CD4-positive, alpha-beta T cell treated with Interferon alpha-2 for 1 hour (primary cell): ENCODE measurements around the gene CLDN5.

Source experiments
- DNase-seq, 2 donors: peaks; one replicate each; pipeline ENCODE4 v3.0.0-alpha.2; 2020 to 2022

CLDN5 gene

DNA sequence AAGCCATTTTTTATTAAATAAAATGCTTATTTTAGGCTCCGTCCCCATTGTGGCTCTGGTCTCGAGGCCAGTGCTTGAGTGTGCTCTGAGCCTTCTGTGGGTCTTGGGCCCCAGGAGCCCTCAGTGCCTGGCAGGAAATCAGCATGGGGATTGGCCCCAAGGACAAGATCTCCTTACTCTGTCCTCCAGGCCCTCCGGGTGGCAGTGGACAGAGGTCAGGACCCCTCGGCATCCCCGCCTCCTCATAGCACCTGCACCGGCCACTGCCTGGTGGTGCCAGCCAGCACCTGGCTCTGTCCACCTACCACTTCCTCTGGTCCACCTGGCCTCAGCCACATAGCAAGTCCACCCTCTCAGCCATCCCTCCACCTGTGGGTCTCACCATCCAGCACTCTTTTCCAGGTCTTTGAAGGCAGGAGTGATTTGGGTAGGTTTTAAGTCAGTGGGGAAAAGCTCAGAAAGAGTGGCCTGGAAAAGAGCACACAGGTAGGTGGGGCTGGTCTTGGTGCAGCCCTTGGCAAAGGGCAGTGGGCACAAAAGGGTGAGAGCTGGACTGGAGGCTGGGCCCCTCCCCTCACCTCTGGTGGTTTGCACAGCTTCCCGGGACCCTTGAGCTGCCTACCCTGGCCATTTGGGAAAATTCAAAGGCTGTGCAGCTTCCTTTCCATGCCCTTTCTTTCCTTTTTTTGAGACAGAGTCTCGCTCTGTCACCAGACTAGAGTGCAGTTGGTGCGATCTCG is 3.5 kb downstream of the CLDN5 start:
- no peak for DNase-seq

DNA sequence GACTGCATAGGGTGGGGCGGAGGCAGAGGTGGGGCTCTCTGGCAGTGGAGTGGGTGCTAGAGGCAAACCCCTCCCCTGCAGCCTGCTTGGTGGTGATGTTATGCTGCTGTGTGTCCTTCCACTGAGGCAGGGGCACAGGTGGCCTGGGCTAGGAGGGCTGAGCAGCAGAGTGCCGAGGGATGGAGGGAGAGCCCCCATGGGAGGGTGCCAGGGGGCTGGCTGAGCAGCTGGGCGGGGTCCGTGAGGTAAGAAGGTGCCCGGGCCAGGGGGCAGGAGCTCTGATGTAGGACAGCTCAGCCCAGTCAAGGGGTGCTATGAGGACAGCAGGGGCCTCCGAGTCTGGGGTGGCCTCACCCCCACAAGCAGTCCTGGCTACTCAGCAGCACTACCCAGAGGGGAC is 4.2 kb downstream of the CLDN5 start:
- no peak for DNase-seq

DNA sequence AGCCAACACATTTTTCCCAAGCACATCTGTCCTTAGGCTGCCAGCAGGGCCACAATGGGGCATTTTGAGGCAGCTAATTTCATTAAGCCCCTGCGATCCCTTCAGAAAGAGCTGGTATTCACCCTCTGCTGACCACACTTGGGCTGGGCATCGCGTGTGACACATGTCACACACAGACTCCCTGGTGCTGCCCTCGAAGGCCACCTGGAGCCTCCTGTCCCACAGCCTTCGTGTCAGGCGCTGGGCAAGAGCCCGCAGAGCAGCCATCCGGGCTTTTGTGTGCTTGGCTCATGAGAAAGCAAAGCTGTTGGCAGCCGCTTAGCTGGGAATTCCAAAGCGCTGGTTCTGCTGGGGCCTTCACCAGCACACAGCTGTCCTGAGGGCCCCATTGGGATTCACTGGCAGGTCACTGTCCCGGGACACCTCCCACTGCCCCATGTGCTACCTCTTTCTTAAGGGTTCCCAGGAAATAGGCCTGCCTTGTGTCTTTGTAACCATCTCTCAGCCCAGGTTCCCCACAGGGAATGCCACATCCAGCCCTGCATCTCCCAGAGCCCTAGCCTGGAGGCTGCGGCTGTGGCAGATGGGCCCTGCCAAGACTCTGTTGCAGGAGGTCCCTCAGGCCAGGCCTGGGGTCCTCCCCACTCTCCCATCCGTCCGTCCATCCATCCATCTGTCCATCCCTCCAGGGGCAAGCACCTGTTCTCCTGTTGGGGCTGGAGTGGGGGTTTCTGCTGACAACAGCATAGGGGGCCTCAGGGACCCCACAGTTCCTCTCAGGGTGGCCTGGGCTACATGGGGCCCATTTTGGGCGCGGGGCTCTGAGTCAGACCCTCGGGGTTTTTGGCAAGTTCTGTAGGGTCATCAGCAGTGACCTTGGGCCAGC is 4.9 kb downstream of the CLDN5 start:
- no peak for DNase-seq

DNA sequence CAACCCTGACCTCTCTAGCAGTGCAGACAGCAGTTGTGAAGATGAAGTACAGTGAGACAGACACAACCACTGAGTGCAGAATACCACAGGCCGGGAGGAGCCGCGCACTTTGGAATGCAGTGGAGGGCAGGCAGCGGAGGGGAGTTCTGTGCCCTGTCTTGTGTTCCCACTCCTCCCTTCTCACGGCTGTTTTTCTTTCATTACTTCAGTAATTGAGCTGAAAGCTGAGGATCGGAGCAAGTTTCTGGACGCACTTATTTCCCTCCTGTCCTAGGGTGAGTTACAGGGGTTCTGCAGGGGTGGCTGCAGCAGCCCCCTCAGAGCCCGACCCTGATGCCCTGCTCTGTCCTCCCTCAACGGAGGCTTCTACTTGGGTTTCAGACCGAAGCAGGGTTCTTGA is 5.6 kb downstream of the CLDN5 start:
- no peak for DNase-seq

DNA sequence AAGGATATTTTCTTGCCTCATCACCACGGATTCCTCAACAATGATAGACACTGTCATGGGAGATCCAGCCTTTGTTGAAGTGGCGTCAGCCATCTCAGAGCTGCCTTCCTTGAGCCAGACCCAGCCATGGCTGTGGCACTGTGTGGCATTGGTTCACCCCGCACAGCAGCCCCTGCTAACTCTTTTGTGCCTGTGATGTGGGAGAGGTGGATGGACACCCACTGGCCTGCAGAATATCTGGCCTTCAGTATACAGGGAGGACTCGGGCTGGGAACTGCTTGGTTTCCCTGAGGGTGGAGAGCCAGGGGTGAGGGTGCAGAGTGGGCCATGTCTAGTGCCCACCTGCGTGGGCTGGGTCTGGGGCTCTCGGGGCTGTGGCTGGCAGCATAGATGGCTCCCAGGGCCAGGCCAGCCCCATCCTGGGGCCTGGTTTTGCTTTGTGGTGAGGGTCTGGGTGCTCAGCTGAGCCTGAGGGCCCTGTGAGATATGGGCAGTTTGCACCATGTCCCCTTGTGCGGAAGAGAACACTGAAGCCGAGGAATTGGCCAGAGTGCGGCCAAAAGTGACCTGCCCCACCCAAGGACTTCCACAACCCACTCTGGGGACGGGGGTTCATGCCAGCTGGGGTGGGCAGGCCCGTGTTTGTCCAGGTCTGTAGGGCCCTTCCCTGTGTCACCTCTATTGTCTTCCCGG is 6.1 kb downstream of the CLDN5 start:
- no peak for DNase-seq

DNA sequence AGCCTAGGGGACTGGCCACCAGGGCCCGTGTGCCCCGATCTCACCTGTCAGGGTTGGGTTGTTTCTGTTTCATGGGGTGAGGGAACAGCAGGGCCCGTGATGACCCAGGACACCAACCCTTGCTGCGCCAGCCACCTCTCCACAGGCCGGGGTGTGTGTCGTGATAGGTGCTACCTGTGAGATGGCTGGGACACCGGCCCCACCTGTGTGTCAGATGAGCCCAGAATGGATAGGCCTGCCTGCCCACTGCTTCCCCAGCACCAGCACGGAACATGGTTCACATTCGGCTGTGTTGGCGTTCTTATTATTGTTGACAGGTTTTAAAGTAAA is 7.1 kb downstream of the CLDN5 start:
- DNase-seq: no peak

DNA sequence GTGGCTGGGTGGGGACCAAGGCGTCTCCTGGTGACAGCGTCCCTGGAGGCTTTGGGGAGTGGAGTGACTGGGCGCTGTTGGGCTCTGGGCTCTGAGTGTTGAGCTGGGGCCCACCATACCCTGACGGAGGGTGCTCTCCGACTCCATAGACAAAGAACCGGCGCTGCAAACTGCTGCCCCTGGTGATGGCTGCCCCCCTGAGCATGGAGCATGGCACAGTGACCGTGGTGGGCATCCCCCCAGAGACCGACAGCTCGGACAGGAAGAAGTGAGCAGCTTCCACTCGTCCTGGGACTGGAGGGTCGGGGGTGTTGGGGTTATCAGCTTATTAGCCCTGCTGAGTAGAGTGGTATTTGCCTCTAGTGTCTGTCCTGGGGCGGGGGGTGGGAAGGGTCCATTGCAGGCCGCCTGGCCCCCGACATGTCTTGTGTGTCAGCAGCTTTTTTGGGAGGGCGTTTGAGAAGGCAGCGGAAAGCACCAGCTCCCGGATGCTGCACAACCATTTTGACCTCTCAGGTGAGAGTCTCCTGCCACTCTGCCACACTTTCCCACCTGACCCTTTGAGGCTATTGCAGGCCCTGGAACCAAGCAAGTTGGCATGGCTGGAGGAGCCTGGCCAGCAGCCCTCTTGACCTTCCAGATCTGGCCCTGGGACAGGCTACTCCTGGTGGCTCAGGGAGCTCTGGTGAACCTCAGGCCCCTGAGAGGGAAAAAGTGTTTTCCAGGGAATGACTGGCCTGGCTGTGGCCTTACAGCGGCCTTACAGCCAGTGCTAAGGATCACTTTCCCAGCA is 7.6 kb downstream of the CLDN5 start:
- no peak for DNase-seq

DNA sequence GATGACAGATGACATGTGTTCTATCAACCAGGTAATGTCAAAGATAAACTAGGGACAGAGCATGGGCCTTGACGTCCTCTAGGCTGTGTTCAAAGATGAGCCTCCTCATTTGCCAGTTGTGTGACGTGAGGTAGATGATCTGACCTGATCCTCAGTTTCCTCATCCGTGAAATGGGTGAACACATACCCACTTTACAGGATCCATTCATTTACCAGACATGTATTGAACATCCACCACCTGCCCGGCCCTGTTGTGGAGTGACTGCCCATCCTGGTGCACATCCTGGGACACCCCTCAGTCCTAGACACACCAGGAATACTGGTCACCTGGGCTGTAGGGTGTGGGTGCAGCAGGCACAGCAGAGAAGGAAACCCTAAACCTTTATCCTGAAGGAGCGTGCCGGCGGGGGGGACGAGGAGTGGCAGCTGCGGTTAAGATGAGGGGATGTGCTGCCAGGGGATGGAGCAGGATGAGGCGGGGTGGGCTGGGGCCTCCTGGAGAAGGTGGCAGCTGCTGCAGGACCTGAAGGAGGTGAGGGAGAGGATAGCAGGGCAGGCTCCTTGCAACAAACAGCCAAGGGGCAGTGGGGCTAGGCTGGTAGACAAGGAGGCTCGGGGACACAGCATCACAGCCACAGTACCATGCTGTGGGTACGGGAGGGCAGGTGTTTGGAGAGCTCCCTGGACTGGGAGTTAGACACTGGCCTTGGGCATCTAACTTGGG is 8.4 kb downstream of the CLDN5 start:
- DNase-seq: no peak

DNA sequence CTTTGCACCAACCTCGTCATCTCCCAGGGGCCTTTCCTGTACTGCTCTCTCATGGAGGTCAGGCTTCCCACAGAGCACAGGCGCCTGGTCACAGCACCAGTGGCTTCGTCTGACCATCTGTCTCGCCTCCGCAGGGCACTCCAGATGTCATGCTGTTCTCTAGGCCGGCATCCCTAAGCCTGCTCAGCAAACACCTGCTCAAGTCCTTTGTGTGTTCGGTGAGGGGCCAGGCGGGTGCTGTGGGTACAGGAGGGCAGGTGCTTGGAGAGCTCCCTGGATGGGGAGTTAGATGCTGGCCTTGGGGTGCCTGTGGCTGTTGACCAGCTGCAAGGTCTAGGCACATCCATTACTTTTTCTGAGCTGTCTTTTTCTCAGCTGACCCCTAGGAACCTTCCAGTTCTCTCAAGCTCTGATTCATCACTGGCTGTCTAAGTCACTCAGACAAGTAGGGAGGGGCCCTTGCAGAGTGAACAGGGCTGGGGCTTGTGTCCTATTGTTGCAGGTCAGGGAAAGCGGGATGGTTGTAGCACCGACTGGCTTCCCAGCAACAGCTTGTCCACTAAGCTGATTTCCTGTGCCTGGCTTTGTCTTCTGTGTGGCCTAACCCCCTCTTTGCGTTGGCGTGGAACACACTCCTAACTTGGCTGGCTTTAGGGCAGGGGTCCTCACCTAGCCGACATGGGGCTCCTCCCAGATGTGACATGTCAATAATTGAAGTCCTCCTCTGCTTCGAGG is 9.2 kb downstream of the CLDN5 start:
- DNase-seq: no peak

DNA sequence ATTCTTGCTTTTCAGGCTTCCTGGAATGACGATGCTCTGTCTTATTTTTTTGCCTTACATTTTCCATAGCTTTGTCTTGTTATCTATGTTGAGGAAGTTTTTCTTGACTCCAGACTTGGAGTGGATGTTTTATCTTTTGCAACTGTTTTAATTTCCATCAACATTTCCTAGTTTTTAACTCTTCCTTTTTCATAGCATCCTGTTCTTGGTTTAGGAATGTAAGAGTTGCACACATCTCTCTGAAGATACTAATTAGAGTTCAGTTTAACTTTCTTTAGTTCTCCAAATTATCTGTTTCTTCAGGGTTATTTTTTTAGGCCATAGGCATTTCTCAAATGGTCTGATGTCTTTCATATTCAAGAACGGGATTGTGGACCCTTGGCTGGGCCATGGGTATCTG is 10.4 kb downstream of the CLDN5 start:
- no peak for DNase-seq

DNA sequence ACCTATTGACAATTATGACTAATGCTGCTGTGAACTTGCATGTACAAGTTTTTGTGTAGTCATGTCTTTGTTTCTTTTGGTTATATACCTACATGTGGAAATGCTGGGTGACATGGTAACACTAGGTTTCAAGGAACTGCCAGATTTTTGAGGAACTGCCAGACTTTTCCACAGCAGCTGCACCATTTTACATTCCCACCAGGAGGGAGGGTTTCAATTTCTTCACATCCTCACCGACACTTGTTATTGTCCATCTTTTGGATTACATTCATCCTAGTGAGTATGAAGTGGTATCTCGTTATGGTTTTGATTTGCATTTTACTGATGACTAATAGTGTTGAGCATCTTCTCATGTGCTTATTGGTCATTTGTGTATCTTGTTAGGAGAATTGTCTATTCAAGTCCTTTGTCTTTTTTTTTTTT is 13.3 kb downstream of the CLDN5 start:
- no peak for DNase-seq

DNA sequence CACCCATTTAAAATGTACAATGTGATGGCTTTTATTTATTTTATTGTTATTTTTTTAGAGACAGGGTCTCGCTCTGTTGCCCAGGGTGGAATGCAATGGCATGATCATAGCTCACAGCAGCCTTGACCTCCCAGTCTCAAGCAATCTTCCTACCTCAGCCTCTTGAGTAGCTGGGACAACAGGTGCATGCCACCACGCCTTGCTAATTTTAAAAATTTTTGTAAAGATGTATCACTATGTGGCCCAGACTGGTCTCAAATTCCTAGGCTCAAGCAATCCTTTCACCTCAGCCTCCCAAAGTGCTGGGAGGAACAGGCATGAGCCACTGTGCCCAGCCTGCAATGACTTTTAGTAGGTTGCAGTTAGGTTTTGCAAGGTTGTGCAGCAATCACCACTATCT is 14.3 kb downstream of the CLDN5 start:
- no peak for DNase-seq

DNA sequence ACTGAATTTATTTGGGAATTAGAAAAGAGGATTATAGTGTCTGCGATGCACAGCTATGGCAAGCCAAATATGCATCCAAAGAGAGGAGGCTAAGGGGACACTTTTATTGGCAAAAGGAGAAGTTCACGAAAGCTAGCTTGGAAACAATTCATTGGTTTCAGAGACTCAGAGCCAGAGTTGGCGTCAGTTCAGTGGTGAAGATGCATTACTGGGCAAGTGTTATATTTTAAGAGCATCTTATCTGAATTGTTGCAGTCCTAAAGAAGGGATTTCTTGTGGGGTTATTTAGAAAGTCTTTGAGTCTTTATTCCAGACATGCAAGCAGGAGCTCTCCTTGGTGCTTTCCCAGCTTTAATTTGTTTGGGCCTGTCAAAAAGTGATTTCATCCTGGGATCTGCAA is 15.0 kb downstream of the CLDN5 start:
- DNase-seq: no peak

DNA sequence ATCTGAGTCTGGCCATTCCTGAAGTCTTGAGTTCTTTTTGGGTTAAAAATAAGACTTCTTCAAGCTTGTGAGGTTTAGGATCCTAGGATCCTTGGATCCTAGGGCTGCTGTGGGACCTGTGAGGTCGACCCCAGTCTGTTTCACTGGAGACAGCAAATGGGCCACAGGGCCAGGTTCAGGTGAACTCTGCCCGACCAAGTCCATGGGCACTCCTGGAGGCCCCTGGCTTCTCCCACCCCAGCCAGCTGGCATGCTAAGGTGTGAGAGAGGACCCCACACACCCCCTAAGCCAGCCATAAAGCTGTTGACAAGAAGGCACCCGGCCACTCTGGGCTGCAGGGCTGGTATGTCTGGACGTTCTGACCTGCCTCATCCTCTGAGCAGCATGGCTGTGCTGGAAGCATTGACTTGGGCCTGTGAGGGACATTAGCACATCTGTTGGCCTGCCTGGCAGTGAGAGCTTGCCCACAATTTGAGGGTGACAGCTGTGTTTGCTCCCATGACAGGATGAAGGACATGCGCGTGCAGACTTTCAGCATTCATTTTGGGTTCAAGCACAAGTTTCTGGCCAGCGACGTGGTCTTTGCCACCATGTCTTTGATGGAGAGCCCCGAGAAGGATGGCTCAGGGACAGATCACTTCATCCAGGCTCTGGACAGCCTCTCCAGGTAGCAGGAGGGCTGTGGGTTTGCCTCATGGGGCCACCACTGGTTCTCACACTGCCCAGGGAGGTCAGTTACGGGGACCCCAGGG is 16.0 kb downstream of the CLDN5 start:
- no peak for DNase-seq

DNA sequence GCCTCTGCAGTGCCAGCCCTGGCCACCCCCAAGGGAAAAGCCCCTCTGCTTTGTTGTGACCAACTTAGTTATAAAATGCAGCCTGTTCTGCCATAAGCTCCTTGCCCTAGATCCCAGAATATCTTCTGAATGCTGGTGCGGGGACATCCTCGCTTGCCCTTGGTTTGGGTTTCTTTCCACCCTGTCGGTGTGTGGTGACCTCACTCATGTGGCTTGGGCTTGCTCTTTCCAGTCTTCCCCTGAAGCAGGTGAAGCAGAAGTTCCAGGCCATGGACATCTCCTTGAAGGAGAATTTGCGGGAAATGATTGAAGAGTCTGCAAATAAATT is 16.7 kb downstream of the CLDN5 start:
- DNase-seq: no peak

DNA sequence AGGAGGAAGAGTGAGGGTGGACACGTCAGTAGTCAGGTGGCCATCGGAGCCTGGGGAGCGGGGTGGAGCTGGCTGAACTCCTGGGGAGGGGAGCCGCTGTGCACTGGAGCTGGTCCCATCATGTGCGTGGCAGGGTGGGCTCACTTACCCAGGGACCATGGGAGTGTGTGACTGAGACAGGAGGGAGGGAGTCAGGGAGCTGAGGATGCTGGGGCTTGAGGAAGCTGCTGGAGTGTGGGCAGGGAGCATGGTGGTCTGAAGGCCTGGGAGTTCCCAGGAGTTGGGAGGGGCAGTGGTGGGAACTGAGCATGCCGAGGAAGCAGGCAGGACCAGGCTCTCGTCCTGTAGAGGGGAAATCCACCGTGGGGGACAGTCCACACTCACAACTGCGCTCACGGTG is 18.0 kb downstream of the CLDN5 start:
- no peak for DNase-seq

DNA sequence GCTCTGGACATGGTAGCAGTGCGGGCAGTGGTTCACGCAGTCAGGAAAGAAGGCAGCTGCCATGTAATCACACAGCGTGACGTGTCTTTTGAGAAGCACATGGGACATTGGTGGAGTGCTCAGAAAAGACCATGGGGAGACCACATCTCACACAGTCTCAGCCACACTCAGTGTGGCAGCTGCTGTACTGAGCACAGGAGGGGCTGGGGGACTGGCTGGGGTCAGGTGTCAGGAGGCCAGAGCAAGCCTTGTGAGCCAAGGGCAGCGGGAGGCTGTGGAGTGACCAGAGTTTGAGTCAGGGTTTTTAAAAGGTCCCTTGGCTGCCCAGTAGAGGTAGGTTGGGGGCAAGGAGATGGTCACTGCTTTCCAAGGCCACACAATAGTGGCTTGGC is 18.5 kb downstream of the CLDN5 start:
- no peak for DNase-seq

DNA sequence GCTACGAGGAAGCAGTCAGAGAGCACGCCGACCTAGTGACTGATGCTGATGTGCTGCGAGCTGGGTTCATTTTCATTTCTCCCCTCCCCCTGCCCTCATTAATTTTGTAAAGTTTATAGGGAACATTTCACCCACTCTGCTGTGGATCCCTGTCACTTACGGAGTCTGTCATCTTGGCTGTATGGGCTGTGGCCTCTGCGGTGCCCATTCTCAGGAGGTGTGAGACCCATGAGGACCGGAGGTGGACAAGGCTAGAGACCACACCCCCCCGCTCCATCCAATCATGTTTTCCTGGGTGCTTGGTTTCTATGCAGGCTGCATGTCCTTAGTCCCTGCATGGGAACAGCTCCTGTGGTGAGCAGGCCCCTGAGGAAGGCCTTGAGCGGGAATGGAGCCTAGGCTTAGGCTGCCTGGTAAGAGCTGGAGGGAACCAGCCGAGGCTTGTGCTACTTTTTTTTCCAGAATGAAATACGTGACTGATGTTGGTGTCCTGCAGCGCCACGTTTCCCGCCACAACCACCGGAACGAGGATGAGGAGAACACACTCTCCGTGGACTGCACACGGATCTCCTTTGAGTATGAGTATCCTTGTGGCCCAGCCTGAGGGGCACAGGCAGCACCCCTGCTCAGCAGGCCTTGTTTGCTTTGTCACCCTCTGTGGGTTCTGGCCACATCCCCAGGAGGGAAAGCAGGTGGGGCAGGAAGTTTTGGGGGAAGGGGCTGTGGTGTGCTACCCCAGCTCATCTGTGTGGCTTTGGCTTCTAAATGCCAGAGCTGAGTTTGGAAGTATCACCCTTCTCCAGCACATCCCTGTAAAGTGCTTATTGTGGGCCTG is 19.1 kb downstream of the CLDN5 start:
- no peak for DNase-seq

DNA sequence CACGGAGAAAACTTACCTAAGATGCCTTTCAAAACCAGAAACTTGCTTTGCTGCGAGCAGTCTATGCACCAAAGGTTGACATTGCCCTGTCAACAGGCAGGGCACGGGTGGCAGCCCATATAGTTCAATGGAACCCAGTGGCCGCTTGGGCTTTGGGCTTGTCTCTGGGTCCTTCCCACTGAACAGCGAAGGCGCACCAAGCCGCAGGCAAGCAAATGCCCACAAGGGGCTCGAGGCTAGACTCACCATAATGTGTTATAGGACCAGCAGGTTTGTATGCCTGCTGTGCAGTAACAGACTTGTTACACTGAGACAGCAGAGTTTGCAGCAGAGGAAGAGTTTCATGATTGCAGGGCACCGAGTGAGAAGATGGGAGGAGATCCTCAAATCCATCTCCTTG is 20.3 kb downstream of the CLDN5 start:
- no peak for DNase-seq

DNA sequence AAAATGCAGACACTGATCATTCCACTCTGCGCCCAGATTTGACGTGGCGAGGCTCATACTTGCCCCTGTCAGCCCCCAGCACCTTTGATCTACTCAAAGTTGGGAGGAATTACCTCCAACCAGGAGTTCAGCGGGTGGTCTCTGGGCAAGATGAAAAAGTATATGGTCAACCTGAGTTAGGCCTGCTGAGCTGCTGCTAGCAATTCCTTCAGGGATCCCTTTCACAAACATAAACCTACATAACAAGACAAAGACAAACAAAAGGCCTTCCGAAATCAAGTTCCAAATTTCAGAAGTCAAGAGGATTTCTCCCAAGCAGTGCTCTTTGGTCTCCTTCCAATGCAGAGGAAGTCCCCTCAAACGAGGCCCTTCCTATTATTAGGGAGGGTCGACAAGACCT is 20.8 kb downstream of the CLDN5 start:
- DNase-seq: no peak
